ENCODE measurements around the gene SEMA3G.

- TF ChIP-seq POLR2A (IDR thresholded peaks at IDR 0.05) (no peak), CTCF (IDR thresholded peaks at IDR 0.05) (no peak)
Measured at GRCh38 chr3:52395503-52395865, 49.4 kb downstream of the SEMA3G start.

All from gastroesophageal sphincter (tissue), 3 donors.